ENCODE data around the gene ADGRL1. TPM values are rescaled to one million over a fixed set of nuclear protein-coding genes. Genes with fewer than 3 reads are reported as not detected.
A peak's percentile ranks its signal among the peaks of the same experiment; 100 is the strongest.

The ADGRL1 gene
- total and polyA plus RNA-seq, 9 of the 15 experiments (the other 6 are each of a cell fraction or from before 2014, with no cell fraction given): 0.14 to 37.0 (median 8.6) TPM

DNA sequence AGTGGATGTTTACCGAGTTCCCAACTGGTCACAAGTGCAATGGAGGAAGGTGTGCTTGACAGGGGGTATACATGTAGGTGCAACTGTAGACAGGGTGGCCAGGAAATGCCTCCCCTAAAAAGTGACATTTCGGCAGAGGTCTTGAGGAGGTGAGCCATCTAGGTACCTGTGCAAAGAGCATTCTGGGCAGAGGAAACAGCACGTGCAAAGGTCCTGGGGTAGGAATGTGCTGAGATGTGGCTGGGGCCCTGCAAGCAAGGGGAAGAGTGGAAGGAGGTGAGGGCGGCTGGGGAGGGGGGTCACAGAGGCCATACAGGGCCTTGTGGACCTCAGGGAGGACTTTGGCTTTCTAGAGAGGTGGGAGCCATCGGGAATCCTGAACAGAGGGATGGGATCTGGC, 8.1 kb downstream of the ADGRL1 start:
- intact Hi-C loops (cut with micrococcal nuclease): loop anchor here (2.0 to 10.0 kb wide), 2 partner anchors 151 to 287 kb away; no protein-coding TSS in a partner anchor
- Histone ChIP-seq H3K79me2 (ENCODE audit: control insufficient read depth, insufficient read depth, low read length) (peaks cover 9% of the 10 kb centered on the region), H4K20me1 (replicated peaks; ENCODE audit: control insufficient read depth, insufficient read depth, low read length) (peaks cover 8% of the 10 kb centered on the region; the same call in 1 of the 2 replicates), H3K9me1 (ENCODE audit: control insufficient read depth, insufficient read depth, low read length) (no peaks in the 10 kb centered on the region), H3K4me1 (replicated peaks in 1 of 2; ENCODE audit: control insufficient read depth in 2 of 2, insufficient read depth in 2 of 2, low read length in 2 of 2) (peaks cover 0 to 5% of the 10 kb centered on the region in 2 experiments; a peak in 2 of 5 replicates), H3K27me3 (ENCODE audit: control insufficient read depth in 2 of 2, insufficient read depth in 2 of 2, low read length in 2 of 2) (no peaks in the 10 kb centered on the region), H3K4me3 (no peak overlapping the region), H3K36me3 (ENCODE audit: control insufficient read depth, insufficient read depth, low read length) (no peaks in the 10 kb centered on the region), H2AFZ (ENCODE audit: low read depth, low read length) (no peak overlapping the region), H3K4me2 (ENCODE audit: insufficient read depth, low read length) (no peak overlapping the region), H3K9ac (ENCODE audit: insufficient read depth in 1 of 2, low read depth in 2 of 2, low read length in 2 of 2) (no peak overlapping the region), H3K9me3 (replicated peaks; ENCODE audit: control insufficient read depth, insufficient read depth, low read depth, low read length) (no peaks in the 10 kb centered on the region), H3K27ac (ENCODE audit: extremely low read depth, low read depth, low read length) (no peak overlapping the region)
- WGBS (ENCODE audit: insufficient coverage, low coverage, missing lambda C conversion rate): 54% methylated on average over 4 of the region's 5 CpGs
- DNase-seq (ENCODE audit: extremely low read depth in 1 of 4, low spot score in 3 of 4) (no peak), ATAC-seq (no peak), FAIRE-seq (no peak)
- TF ChIP-seq SMARCA5 (IDR thresholded peaks at IDR 0.05) (peak; percentile 49; the same call in 1 of the 2 replicates), KDM5B (IDR thresholded peaks at IDR 0.05; ENCODE audit: insufficient replicate concordance, low read depth, low read length) (no peak), KDM1A (IDR thresholded peaks at IDR 0.05) (peak in 1 of 2 experiments; percentile 39; a peak in 2 of 4 replicates)
- TF ChIP-seq, protein P1, sequence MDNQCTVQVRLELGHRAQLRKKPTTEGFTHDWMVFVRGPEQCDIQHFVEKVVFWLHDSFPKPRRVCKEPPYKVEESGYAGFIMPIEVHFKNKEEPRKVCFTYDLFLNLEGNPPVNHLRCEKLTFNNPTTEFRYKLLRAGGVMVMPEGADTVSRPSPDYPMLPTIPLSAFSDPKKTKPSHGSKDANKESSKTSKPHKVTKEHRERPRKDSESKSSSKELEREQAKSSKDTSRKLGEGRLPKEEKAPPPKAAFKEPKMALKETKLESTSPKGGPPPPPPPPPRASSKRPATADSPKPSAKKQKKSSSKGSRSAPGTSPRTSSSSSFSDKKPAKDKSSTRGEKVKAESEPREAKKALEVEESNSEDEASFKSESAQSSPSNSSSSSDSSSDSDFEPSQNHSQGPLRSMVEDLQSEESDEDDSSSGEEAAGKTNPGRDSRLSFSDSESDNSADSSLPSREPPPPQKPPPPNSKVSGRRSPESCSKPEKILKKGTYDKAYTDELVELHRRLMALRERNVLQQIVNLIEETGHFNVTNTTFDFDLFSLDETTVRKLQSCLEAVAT (IDR thresholded peaks at IDR 0.05): no peak
- TF ChIP-seq, protein P2, sequence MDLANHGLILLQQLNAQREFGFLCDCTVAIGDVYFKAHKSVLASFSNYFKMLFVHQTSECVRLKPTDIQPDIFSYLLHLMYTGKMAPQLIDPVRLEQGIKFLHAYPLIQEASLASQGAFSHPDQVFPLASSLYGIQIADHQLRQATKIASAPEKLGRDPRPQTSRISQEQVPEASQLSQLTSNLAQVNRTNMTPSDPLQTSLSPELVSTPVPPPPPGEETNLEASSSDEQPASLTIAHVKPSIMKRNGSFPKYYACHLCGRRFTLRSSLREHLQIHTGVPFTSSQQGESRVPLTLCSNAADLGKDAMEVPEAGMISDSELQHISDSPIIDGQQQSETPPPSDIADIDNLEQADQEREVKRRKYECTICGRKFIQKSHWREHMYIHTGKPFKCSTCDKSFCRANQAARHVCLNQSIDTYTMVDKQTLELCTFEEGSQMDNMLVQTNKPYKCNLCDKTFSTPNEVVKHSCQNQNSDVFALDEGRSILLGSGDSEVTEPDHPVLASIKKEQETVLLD (IDR thresholded peaks at IDR 0.05): no peak
- BruUV-seq (replicated peaks): no TSS peak
- CTCF ChIA-PET (ENCODE audit: low intra/inter-chr PET ratio): interaction anchor here (0.7 to 0.8 kb wide), 2 partner anchors 143 to 151 kb away, joined by 3 read pairs; no protein-coding TSS in a partner anchor
- POLR2A ChIA-PET: interaction anchor here (0.7 kb wide), 1 partner anchor 204 kb away, joined by 3 read pairs; no protein-coding TSS in a partner anchor
- in situ Hi-C loops (cut with MboI): loop anchor here (5.0 kb wide), 2 partner anchors 149 to 279 kb away; partner anchors contain the start of gene PTGER1
